GOT3 (cell line): ENCODE results near the gene WDR70.
"Not testable (repeated sequence)": the region's sequence is repeated elsewhere in the genome, so short reads cannot be mapped to it uniquely, and the experiment has no call there.

Experiments
- DNase-seq: peaks from one replicate; lab custom pipeline; 2025; ENCODE audit warnings: mixed read lengths; lab: John Stamatoyannopoulos, UW

WDR70 gene

DNA sequence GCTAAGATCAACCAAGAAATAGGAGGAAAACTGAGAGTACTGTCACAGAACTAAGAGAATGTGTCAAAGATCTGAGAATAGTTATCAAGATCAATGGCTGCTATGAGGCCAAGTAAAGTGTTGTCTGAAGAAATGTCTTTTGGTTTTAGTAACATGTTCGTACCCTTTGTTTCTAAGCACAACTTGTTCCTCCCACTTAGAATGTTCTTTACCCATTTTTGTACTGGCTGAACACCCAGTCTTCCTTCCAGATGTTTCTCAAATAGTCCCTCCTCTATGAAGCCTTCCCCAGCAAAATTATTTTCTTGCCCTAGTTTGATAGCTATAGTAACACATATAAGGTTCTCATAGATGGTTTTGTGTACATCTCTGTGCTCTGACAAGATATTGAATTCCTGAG, 191.5 kb downstream of the WDR70 start:
- no peak for DNase-seq

- no peak for DNase-seq
Observed at GRCh38 chr5:37571985-37572384, 192.9 kb downstream of the WDR70 start.

- no peak for DNase-seq
Observed at GRCh38 chr5:37575541-37576489, 196.7 kb downstream of the WDR70 start.

GRCh38 chr5:37576552-37576951, 197.4 kb downstream of the WDR70 start:
- no peak for DNase-seq

- no peak for DNase-seq
Observed at GRCh38 chr5:37578176-37578575, 199.1 kb downstream of the WDR70 start.

DNA sequence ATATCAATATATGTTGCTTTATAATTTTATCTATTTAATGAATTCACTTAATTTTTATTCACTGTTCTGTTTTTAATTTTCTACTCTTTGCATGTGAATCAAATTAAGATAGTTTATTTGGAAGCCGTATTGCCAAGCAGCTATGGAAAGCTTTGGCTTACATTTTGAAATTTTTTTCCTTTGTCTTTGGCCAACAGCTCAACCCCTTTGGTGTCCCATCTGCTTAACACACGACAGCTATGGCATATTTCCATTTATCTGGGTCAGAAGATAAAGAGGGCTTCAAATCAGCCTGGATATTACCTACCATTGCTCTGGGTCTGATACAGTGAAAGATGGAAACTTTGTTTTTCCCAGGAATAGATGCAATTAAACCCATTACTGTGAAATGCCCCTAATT, 201.0 kb downstream of the WDR70 start:
- no peak for DNase-seq

GRCh38 chr5:37582202-37582601, 203.1 kb downstream of the WDR70 start:
- no peak for DNase-seq

- not testable (repeated sequence) for DNase-seq
Observed at GRCh38 chr5:37593292-37593691, 214.2 kb downstream of the WDR70 start.

DNA sequence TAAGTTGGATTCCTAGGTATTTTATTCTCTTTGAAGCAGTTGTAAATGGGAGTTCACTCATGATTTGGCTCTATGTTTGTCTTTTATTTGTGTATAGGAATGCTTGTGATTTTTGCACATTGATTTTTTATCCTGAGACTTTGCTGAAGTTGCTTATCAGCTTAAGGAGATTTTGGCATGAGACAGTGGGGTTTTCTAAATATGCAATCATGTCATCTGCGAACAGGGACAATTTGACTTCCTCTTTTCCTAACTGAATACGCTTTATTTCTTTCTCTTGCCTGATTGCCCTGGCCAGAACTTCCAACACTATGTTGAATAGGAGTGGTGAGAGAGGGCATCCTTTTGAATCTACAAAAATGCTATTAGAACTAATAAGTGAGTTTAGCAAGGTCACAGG, 215.7 kb downstream of the WDR70 start:
- DNase-seq, result not testable (repeated sequence)

GRCh38 chr5:37598733-37599132, 219.6 kb downstream of the WDR70 start:
- DNase-seq, result no peak

DNA sequence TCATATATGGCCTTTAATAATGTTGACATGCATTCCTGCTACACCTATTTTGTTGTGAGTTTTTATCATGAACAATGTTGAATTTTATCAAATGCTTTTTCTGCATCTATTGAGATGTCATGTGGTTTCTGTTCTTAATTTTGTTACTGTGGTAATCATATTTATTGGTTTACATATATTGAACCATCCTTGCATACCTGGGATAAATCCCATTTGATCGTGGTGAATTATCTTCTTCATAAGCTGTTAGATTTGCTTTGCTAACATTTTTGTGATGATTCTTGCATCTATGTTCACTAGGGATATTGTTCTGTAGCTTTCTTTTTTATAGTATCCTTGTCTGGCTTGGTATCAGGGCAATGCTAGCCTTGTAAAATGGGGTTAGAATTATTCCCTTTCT, 222.0 kb downstream of the WDR70 start:
- no peak for DNase-seq

DNA sequence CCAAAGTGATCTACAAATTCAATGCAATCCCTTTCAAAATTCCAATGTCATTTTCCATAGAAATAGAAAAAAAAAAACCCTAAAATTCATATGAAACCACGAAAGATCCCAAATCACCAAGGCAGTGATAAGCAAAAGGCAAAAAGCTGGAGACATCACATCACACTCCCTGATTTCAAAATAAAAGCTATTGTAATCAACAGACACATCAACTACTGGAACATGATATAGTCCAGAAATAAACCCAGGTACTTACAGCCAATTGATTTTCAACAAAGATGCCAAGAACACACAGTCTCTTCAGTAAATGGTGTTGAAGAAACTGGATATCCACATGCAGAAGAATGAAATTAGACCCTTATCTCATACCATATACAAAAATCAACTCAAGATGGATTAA, 224.0 kb downstream of the WDR70 start:
- no peak for DNase-seq

GRCh38 chr5:37604290-37604689, 225.2 kb downstream of the WDR70 start:
- no peak for DNase-seq

DNA sequence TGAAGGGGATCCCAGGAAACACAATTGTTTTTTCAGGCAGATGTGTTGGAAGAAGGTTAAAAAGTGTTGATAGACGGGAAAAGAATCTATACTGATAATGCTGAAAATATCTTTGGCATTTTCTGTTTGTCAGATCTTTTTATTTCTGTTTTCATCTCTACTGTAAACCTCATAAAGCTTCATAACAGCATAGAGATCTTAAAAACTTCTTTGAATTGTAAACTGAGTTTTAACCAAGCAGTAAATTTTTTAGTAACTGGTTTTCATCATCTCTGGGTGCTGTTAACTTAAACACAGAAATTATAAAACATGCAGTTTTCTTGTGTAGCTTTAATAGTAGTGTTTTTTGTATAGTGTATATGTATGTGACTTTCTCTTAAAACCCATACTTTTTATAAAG, 227.0 kb downstream of the WDR70 start:
- no peak for DNase-seq

GRCh38 chr5:37606632-37607248, 227.6 kb downstream of the WDR70 start:
- DNase-seq, result no peak

- DNase-seq, result no peak
Observed at GRCh38 chr5:37615184-37615583, 236.1 kb downstream of the WDR70 start.

- no peak for DNase-seq
Observed at GRCh38 chr5:37619353-37619752, 240.2 kb downstream of the WDR70 start.

DNA sequence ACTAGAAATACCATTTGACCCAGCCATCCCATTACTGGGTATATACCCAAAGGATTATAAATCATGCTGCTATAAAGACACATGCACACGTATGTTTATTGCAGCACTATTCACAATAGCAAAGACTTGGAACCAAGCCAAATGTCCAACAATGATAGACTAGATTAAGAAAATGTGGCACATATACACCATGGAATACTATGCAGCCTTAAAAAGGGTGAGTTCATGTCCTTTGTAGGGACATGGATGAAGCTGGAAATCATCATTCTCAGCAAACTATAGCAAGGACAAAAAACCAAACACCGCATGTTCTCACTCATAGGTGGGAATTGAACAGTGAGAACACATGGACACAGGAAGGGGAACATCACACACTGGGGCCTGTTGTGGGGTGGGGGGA, 243.2 kb downstream of the WDR70 start:
- DNase-seq, result not testable (repeated sequence)

- DNase-seq, result no peak
Observed at GRCh38 chr5:37626266-37626665, 247.1 kb downstream of the WDR70 start.

GRCh38 chr5:37628876-37629275, 249.8 kb downstream of the WDR70 start:
- DNase-seq, result no peak

GRCh38 chr5:37631939-37632338, 252.8 kb downstream of the WDR70 start:
- no peak for DNase-seq

- no peak for DNase-seq
Observed at GRCh38 chr5:37637165-37637845, 258.2 kb downstream of the WDR70 start.

GRCh38 chr5:37638897-37639296, 259.8 kb downstream of the WDR70 start:
- no peak for DNase-seq
